ENCODE results near the gene ETV3. TPM values are rescaled to one million over a fixed set of nuclear protein-coding genes. Genes with fewer than 3 reads are reported as not detected.

Gene ETV3
- polyA plus RNA-seq, 1 experiment = 7.4 TPM

GRCh38 chr1:157098519-157098918 lies 39.7 kb downstream of the ETV3 start:
- TF ChIP-seq CTCF (IDR thresholded peaks at IDR 0.05; ENCODE audit: insufficient read depth, low read depth, low read length) = no peak
- CTCF ChIA-PET = interaction anchor here (0.8 to 2.9 kb wide), 2 partner anchors 8 to 58 kb away, joined by 4 to 13 read pairs; no protein-coding TSS in a partner anchor
- POLR2A ChIA-PET = no interaction called here

GRCh38 chr1:157097692-157098091 lies 40.5 kb downstream of the ETV3 start:
- CTCF ChIA-PET = interaction anchor here (2.9 to 5.7 kb wide), 2 partner anchors 8 to 58 kb away, joined by 13 to 37 read pairs; no protein-coding TSS in a partner anchor
- no peak for TF ChIP-seq CTCF (IDR thresholded peaks at IDR 0.05; ENCODE audit: insufficient read depth, low read depth, low read length)
- H3K4me3 ChIP-seq (ENCODE audit: low read depth, low read length) = no peak overlapping the region
- no peak for DNase-seq (ENCODE audit: low read depth)
- POLR2A ChIA-PET = no interaction called here
- no peaks in the 10 kb centered on the region for H3K36me3 ChIP-seq (ENCODE audit: control insufficient read depth, insufficient read depth, low read length)
- no peaks in the 10 kb centered on the region; the same call in none of the 2 replicates for H3K27me3 ChIP-seq (ENCODE audit: control insufficient read depth, insufficient read depth, low read length)

More at GRCh38 chr1:157098519-157098918, 39.7 kb downstream of the ETV3 start:
- DNase-seq (ENCODE audit: low read depth) = no peak
- Histone ChIP-seq H3K27me3 (ENCODE audit: control insufficient read depth, insufficient read depth, low read length) (no peaks in the 10 kb centered on the region; the same call in 1 of the 2 replicates), H3K4me3 (ENCODE audit: low read depth, low read length) (no peak overlapping the region), H3K36me3 (ENCODE audit: control insufficient read depth, insufficient read depth, low read length) (no peaks in the 10 kb centered on the region)

DNA sequence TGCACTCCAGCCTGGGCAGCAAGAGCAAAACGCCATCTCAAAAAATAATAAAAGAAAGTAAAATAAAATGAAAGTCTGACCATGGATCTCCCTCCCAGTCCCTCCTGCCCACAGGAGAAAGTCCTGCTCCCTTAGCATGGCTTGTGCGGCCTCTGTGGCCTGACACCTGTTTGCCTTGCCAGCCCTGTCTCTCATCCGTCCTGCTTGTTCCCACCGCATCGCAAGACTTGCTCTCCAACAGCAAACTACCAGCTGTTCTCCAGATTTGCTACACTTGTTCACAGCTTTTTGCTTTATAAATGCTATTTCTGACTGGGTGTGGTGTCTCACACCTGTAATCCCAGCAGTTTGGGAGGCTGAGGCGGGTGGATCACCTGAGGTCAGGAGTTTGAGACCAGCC lies 41.3 kb downstream of the ETV3 start:
- ChIA-PET CTCF (interaction anchor here (5.7 kb wide), 1 partner anchor 59 kb away, joined by 37 read pairs; no protein-coding TSS in a partner anchor), POLR2A (interaction anchor here (0.6 kb wide), 1 partner anchor 23 kb away, joined by 5 read pairs; no protein-coding TSS in a partner anchor)
- Histone ChIP-seq H3K4me3 (ENCODE audit: low read depth, low read length) (no peak overlapping the region), H3K36me3 (ENCODE audit: control insufficient read depth, insufficient read depth, low read length) (no peaks in the 10 kb centered on the region), H3K27me3 (ENCODE audit: control insufficient read depth, insufficient read depth, low read length) (no peaks in the 10 kb centered on the region; the same call in 1 of the 2 replicates)
- TF ChIP-seq CTCF (IDR thresholded peaks at IDR 0.05; ENCODE audit: insufficient read depth, low read depth, low read length) = no peak
- DNase-seq (ENCODE audit: low read depth) = no peak

DNA sequence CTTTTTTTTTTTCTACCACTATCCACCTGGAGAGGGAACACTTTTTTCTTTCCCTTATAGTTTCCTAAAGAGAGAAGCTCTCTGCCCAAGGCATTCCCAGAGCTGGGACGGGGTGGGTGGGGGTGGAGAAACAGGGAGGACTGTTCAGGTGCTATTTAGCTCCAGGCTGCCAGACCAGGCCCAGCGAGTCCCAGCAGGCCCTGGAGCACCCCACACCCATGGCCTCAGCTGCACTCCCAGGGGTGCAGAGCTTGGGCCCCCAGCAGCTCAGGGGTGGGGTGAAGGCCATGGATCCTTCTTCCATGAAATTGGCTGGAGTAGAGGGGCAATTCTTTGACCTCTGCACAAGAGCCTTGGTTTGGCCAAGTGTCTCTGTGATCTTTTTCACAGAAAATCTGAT lies 42.6 kb downstream of the ETV3 start:
- no peaks in the 10 kb centered on the region for H3K36me3 ChIP-seq (ENCODE audit: control insufficient read depth, insufficient read depth, low read length)
- ChIA-PET POLR2A (interaction anchor here (0.7 kb wide), 1 partner anchor 54 kb away, joined by 5 read pairs; no protein-coding TSS in a partner anchor), CTCF (interaction anchor here (1.1 to 5.7 kb wide), 2 partner anchors 57 to 60 kb away, joined by 4 to 37 read pairs; no protein-coding TSS in a partner anchor)
- H3K27me3 ChIP-seq (ENCODE audit: control insufficient read depth, insufficient read depth, low read length) = peaks cover 1% of the 10 kb centered on the region; the same call in 1 of the 2 replicates
- no peak overlapping the region for H3K4me3 ChIP-seq (ENCODE audit: low read depth, low read length)
- no peak for TF ChIP-seq CTCF (IDR thresholded peaks at IDR 0.05; ENCODE audit: insufficient read depth, low read depth, low read length)
- no peak for DNase-seq (ENCODE audit: low read depth)

GRCh38 chr1:157095091-157095490 lies 43.1 kb downstream of the ETV3 start:
- H3K36me3 ChIP-seq (ENCODE audit: control insufficient read depth, insufficient read depth, low read length) = no peaks in the 10 kb centered on the region
- peaks cover 1% of the 10 kb centered on the region; the same call in 1 of the 2 replicates for H3K27me3 ChIP-seq (ENCODE audit: control insufficient read depth, insufficient read depth, low read length)
- DNase-seq (ENCODE audit: low read depth) = no peak
- TF ChIP-seq CTCF (IDR thresholded peaks at IDR 0.05; ENCODE audit: insufficient read depth, low read depth, low read length) = no peak
- POLR2A ChIA-PET = interaction anchor here (0.7 kb wide), 1 partner anchor 55 kb away, joined by 5 read pairs; no protein-coding TSS in a partner anchor
- no peak overlapping the region for H3K4me3 ChIP-seq (ENCODE audit: low read depth, low read length)
- CTCF ChIA-PET = interaction anchor here (1.1 to 5.7 kb wide), 2 partner anchors 58 to 61 kb away, joined by 4 to 37 read pairs; no protein-coding TSS in a partner anchor
